ENCODE results near the gene NDRG2.

- no peak for TF ChIP-seq POLR2AphosphoS5 (IDR thresholded peaks at IDR 0.05)
- no peak for TF ChIP-seq CTCF (IDR thresholded peaks at IDR 0.05)
These were observed 25.3 kb downstream of the NDRG2 start for GRCh38 chr14:20999591-20999990.

Data from breast epithelium (tissue), 3 donors.